Mesenchymal stem cell (in vitro differentiated cells and primary cell): ENCODE data around the gene GABBR2.

Experiments
- DNase-seq: peaks from one replicate; pipeline ENCODE4 v3.0.0-alpha.2; 2013
- H2AFZ ChIP-seq: one replicate; pipeline ENCODE4 v1.6.1; 2013; ENCODE audit warnings: low read depth, mild to moderate bottlenecking, control low read depth, inconsistent platforms, low read length, moderate library complexity
- H2AK5ac ChIP-seq: 2 replicates; pipeline ENCODE4 v1.6.1; 2013; ENCODE audit warnings: low read length, moderate library complexity, mild to moderate bottlenecking, inconsistent platforms; ENCODE audit not compliant: severe bottlenecking
- H2BK120ac ChIP-seq: one replicate; pipeline ENCODE4 v1.6.1; 2013; ENCODE audit warnings: low read depth, mild to moderate bottlenecking, inconsistent platforms, low read length, moderate library complexity
- H2BK12ac ChIP-seq, 2 experiments: one replicate each; pipeline ENCODE4 v1.6.1; 2013; ENCODE audit warnings: inconsistent platforms in 2 of 2, low read length in 2 of 2, mild to moderate bottlenecking in 2 of 2, moderate library complexity in 2 of 2, control low read depth in 1 of 2
- H2BK15ac ChIP-seq: one replicate; pipeline ENCODE4 v1.6.1; 2013; ENCODE audit warnings: mild to moderate bottlenecking, low read depth, inconsistent platforms; ENCODE audit not compliant: poor library complexity, severe bottlenecking
- H2BK5ac ChIP-seq: 2 replicates; pipeline ENCODE4 v1.6.1; 2013; ENCODE audit warnings: low read depth, mild to moderate bottlenecking, low read length, control low read depth, inconsistent platforms; ENCODE audit not compliant: poor library complexity, severe bottlenecking
- H3K14ac ChIP-seq, 2 experiments: one replicate each; pipeline ENCODE4 v1.6.1; 2013; ENCODE audit warnings: inconsistent platforms in 2 of 2, low read length in 2 of 2, control low read depth in 1 of 2, mild to moderate bottlenecking in 1 of 2, moderate library complexity in 1 of 2
- H3K18ac ChIP-seq, 2 experiments: one replicate each; pipeline ENCODE4 v1.6.1; 2013; ENCODE audit warnings: inconsistent platforms in 2 of 2, low read length in 2 of 2, control low read depth in 1 of 2, low read depth in 1 of 2, mild to moderate bottlenecking in 1 of 2
- H3K23ac ChIP-seq, 2 experiments: one replicate each; pipeline ENCODE4 v1.6.1; 2013; ENCODE audit warnings: inconsistent platforms in 2 of 2, low read length in 2 of 2, mild to moderate bottlenecking in 2 of 2, moderate library complexity in 2 of 2, control low read depth in 1 of 2
- H3K27ac ChIP-seq: 2 replicates; pipeline ENCODE4 v1.5.1; 2013; ENCODE audit warnings: mild to moderate bottlenecking, moderate library complexity, low read length, control low read depth, inconsistent platforms; ENCODE audit not compliant: poor library complexity, severe bottlenecking
- H3K27me3 ChIP-seq, 2 experiments: 2 replicates each; pipeline versions ENCODE4 v1.6.1 to v1.7.0; 2013; ENCODE audit warnings: low read length in 2 of 2, mild to moderate bottlenecking in 2 of 2, moderate library complexity in 2 of 2, control low read depth in 1 of 2, inconsistent platforms in 1 of 2; ENCODE audit not compliant: control insufficient read depth in 1 of 2, insufficient read depth in 1 of 2
- H3K36me3 ChIP-seq, 2 experiments: 2 replicates each; pipeline versions ENCODE4 v1.6.1 to v1.7.0; 2013; ENCODE audit warnings: low read length in 2 of 2, control low read depth in 1 of 2, inconsistent platforms in 1 of 2, low read depth in 1 of 2, mild to moderate bottlenecking in 1 of 2; ENCODE audit not compliant: insufficient read depth in 2 of 2, control insufficient read depth in 1 of 2
- H3K4ac ChIP-seq, 2 experiments: one replicate each; pipeline ENCODE4 v1.6.1; 2013; ENCODE audit warnings: inconsistent platforms in 2 of 2, low read length in 2 of 2, mild to moderate bottlenecking in 2 of 2, moderate library complexity in 2 of 2, control low read depth in 1 of 2, low read depth in 1 of 2
- H3K4me1 ChIP-seq: 2 replicates; pipeline ENCODE4 v1.6.1; 2013; ENCODE audit warnings: low read depth, low read length, control low read depth; ENCODE audit not compliant: control insufficient read depth, insufficient read depth
- H3K4me2 ChIP-seq: 2 replicates; pipeline ENCODE4 v1.6.1; 2013; ENCODE audit warnings: low read length, mild to moderate bottlenecking, inconsistent platforms; ENCODE audit not compliant: poor library complexity, severe bottlenecking
- H3K4me3 ChIP-seq, 2 experiments: 2 replicates each; pipeline versions ENCODE4 v1.5.1 to v1.7.0; 2013; ENCODE audit warnings: low read length in 2 of 2, mild to moderate bottlenecking in 2 of 2, control low read depth in 1 of 2, low read depth in 1 of 2; ENCODE audit not compliant: insufficient read depth in 1 of 2
- H3K79me1 ChIP-seq: replicated peaks from 2 replicates; pipeline ENCODE4 v1.6.1; 2013; ENCODE audit warnings: mild to moderate bottlenecking, control low read depth, low read length, inconsistent platforms; ENCODE audit not compliant: poor library complexity, severe bottlenecking
- H3K9ac ChIP-seq: 2 replicates; pipeline ENCODE4 v1.7.0; 2013; ENCODE audit warnings: mild to moderate bottlenecking, low read length, moderate library complexity
- H3K9me3 ChIP-seq: 2 replicates; pipeline ENCODE4 v1.7.0; 2013; ENCODE audit warnings: mild to moderate bottlenecking, low read length; ENCODE audit not compliant: control insufficient read depth
- H4K8ac ChIP-seq: one replicate; pipeline ENCODE4 v1.6.1; 2013; ENCODE audit warnings: inconsistent platforms, mild to moderate bottlenecking, low read length, moderate library complexity
- H4K91ac ChIP-seq: one replicate; pipeline ENCODE4 v1.6.1; 2013; ENCODE audit warnings: mild to moderate bottlenecking, low read length, inconsistent platforms
- WGBS: methylation state at CpG from one replicate; pipeline ENCODE4 v1.1.7; 2013; ENCODE audit warnings: mixed read lengths; 5-methylcytosine and 5-hydroxymethylcytosine counted together

The GABBR2 gene

DNA sequence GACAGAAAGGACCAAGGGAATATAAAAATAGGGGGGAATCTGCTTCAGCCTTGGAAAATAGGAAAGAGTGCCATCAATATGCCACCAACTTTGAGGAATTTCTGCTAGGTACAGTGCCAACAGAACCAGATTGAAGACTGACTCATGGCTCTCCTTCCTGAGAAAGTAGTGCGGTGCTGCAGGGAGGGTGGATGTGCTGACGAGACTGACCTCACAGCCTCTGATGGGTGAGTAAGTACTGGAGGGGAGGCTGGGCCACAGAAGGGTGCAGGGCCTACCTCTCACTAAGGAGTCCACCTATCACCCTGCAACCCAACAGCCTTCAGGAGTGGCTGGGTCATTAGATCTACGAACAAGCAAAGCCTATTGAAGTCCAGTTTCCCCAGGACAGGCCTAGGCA, 187.6 kb downstream of the GABBR2 start:
- Histone ChIP-seq H3K27ac (no peak overlapping the region), H3K14ac (no peak overlapping the region), H3K23ac (no peak overlapping the region), H4K91ac (no peak overlapping the region), H3K36me3 (no peaks in the 10 kb centered on the region), H4K8ac (no peak overlapping the region), H3K9ac (no peak overlapping the region), H2AK5ac (no peak overlapping the region), H2BK120ac (no peak overlapping the region), H3K4me1 (no peaks in the 10 kb centered on the region), H3K4me2 (no peak overlapping the region), H3K9me3 (no peaks in the 10 kb centered on the region), H3K27me3 (peaks cover 5 to 15% of the 10 kb centered on the region in 2 experiments), H2BK15ac (no peak overlapping the region), H3K4me3 (no peak overlapping the region), H3K4ac (no peak overlapping the region), H3K18ac (no peak overlapping the region), H3K79me1 (no peaks in the 10 kb centered on the region), H2BK5ac (no peak overlapping the region), H2BK12ac (no peak overlapping the region), H2AFZ (no peak overlapping the region)
- no peak for DNase-seq
- WGBS, result 64% methylated on average over 3 of the region's 3 CpGs

DNA sequence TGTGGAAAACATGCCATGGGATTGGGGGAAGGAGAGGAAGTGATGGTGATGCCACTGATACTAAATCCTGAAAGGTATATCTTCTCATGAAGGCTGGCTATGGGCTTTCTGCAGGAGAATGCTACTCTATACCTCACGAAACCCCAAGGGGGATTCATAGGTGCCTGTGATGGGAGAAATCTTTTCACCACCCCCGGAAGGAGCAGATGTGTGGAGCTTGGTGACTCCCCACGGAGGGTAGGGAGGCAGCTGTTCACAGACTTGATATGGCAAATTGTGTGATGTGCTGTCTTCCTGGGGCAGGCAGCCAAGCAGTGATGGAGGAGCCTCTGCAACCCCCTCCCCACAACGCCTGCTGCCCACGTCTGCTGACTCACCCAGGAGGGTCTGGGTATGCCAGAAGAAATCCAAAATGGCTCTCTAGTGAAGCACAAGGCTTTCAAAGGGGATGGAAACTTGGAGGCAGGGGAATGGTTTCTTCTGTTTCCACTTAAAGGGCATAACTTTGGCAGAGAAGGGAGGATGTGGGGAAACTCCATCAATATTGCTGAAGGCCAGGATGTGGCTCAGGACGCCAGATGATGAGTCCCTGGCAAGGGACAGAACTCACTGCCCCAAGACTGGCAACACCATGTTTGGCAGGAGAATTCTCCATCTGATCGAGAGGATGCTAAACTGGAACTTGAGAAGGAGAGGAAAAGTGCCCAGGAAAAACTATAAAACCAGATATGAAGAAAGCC, 188.3 kb downstream of the GABBR2 start:
- Histone ChIP-seq H2BK12ac (no peak overlapping the region), H3K14ac (no peak overlapping the region), H3K4ac (no peak overlapping the region), H3K9ac (no peak overlapping the region), H2BK120ac (no peak overlapping the region), H3K36me3 (no peaks in the 10 kb centered on the region), H2AK5ac (no peak overlapping the region), H2BK15ac (no peak overlapping the region), H3K27ac (no peak overlapping the region), H3K4me3 (no peak overlapping the region), H3K79me1 (no peaks in the 10 kb centered on the region), H2AFZ (no peak overlapping the region), H4K8ac (no peak overlapping the region), H3K18ac (no peak overlapping the region), H4K91ac (no peak overlapping the region), H3K4me2 (no peak overlapping the region), H3K9me3 (no peaks in the 10 kb centered on the region), H3K27me3 (peaks cover 7 to 15% of the 10 kb centered on the region in 2 experiments), H2BK5ac (no peak overlapping the region), H3K4me1 (no peaks in the 10 kb centered on the region), H3K23ac (no peak overlapping the region)
- DNase-seq, result no peak
- WGBS, result 71% methylated on average over 7 of the region's 7 CpGs

DNA sequence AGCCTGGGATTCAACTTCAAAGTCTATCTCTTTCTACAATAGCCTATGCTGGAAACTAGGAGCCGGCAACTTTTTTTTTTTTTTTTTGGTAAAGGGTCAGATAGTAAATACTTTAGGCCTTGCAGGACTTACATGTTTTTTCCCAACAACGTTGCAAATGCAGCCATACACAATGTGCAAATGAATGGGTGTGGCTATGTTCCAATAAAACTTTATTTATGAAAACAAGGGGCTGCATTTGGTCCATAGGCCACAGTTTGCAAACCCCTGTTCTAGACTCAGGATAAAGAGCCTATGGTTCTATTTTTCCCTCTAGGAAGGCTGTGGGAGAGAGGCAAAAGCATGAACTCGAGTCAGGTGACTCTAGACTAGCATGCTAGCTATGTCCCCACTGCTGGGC, 189.1 kb downstream of the GABBR2 start:
- no peak overlapping the region for H3K9ac ChIP-seq

DNA sequence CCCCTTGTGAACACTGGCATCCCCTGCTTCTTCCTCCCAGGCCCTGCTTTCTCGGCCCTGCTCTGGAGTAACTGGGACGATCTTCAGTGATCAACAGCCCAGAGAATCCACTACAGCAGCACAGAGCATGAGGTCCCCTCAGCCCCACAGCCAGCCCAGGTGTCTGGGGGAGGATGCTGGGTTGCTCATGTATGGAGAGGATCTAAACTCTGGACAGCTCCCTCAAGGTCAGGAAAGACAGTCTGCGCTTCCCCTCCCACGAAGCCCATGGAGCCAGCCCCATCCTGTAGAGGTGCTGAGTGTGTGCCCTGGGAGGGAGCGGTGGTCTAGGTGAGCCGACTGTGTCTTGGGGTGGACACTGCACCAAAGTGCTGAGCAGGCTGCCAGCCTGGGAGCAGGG, 190.2 kb downstream of the GABBR2 start:
- no peak overlapping the region for H3K23ac ChIP-seq
- H3K14ac ChIP-seq, result no peak overlapping the region
- no peak for DNase-seq
- no peak overlapping the region for H4K8ac ChIP-seq
- H3K4me1 ChIP-seq, result no peaks in the 10 kb centered on the region
- peaks cover 7 to 15% of the 10 kb centered on the region in 2 experiments for H3K27me3 ChIP-seq
- no peak overlapping the region for H2BK5ac ChIP-seq
- H2AFZ ChIP-seq, result no peak overlapping the region
- no peaks in the 10 kb centered on the region for H3K9me3 ChIP-seq
- no peak overlapping the region for H2BK15ac ChIP-seq
- H2BK12ac ChIP-seq, result no peak overlapping the region
- no peak overlapping the region for H3K18ac ChIP-seq
- H3K27ac ChIP-seq, result no peak overlapping the region
- no peak overlapping the region for H3K4ac ChIP-seq
- H3K4me3 ChIP-seq, result no peak overlapping the region
- H3K4me2 ChIP-seq, result no peak overlapping the region
- no peaks in the 10 kb centered on the region for H3K79me1 ChIP-seq
- WGBS, result 91% methylated on average over 5 of the region's 6 CpGs
- H4K91ac ChIP-seq, result no peak overlapping the region
- H3K36me3 ChIP-seq, result no peaks in the 10 kb centered on the region
- no peak overlapping the region for H2AK5ac ChIP-seq
- no peak overlapping the region for H3K9ac ChIP-seq
- H2BK120ac ChIP-seq, result no peak overlapping the region

More for the DNA sequence above, 189.1 kb downstream of the GABBR2 start:
- no peaks in the 10 kb centered on the region for H3K4me1 ChIP-seq
- H4K8ac ChIP-seq, result no peak overlapping the region
- H3K9me3 ChIP-seq, result no peaks in the 10 kb centered on the region
- no peak for DNase-seq
- H2AK5ac ChIP-seq, result no peak overlapping the region
- H3K4ac ChIP-seq, result no peak overlapping the region
- no peak overlapping the region for H2AFZ ChIP-seq
- no peak overlapping the region for H3K23ac ChIP-seq
- H3K36me3 ChIP-seq, result no peaks in the 10 kb centered on the region
- H3K18ac ChIP-seq, result no peak overlapping the region
- H2BK5ac ChIP-seq, result no peak overlapping the region
- 36% methylated on average over 1 of the region's 3 CpGs for WGBS
- no peak overlapping the region for H3K4me3 ChIP-seq
- peaks cover 7 to 15% of the 10 kb centered on the region in 2 experiments for H3K27me3 ChIP-seq
- no peak overlapping the region for H4K91ac ChIP-seq
- H3K14ac ChIP-seq, result no peak overlapping the region
- H2BK120ac ChIP-seq, result no peak overlapping the region
- H3K27ac ChIP-seq, result no peak overlapping the region
- H2BK12ac ChIP-seq, result no peak overlapping the region
- no peak overlapping the region for H3K4me2 ChIP-seq
- H2BK15ac ChIP-seq, result no peak overlapping the region
- H3K79me1 ChIP-seq, result no peaks in the 10 kb centered on the region
